Stromal cell of bone marrow (primary cell): ENCODE measurements around the gene ETFB.

Experiments
- DNase-seq: peaks from one replicate; pipeline ENCODE4 v3.0.0-alpha.2; 2012; ENCODE audit warnings: low read depth

The ETFB gene

DNA sequence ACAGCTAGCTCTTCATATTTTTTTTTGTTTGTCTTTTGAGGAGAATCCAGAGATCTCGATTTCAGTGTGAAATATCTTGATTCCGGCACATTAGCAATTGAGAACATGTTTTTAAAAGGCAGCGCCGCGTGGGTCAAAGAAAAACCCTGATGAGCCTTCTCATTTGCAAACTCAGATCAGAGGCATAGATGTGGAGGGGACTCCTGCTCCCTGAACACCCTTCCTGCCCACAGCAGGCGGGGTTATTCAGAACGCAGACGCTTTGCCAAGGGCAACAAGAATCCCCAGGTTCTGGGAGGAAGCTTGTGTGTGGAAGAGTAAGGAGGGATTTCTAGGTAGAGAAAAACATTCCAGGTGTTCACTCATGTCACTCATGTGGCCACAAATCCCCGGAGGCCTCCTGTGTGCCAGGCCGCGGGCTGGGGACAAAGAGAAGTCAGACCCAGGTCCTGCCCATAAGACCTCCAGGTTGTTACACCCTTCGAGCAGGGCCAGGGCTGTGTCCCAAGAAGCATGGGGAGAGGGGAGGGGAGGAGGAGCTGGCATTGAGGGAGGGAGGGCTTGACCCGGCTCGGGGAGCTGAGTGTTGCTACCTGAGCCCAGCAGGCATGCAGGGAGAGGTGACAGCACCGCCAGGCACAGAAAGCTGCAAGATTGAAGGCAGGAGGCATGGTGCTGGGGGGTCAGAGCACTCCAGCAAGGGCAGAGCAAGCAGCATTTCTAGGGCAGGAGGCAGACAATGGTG, 70.6 kb downstream of the ETFB start:
- no peak for DNase-seq
